Putamen (tissue), 1 donor: Measurements from ENCODE around the gene CASP5.

Experiments
- DNase-seq: peaks from one replicate; pipeline ENCODE4 v3.0.0-alpha.2; 2016; ENCODE audit warnings: low spot score

Gene CASP5

GRCh38 chr11:104967534-104968354, 55.2 kb downstream of the CASP5 start:
- no peak for DNase-seq

GRCh38 chr11:104965735-104966134, 57.2 kb downstream of the CASP5 start:
- DNase-seq = no peak

- DNase-seq = no peak
These were observed 58.7 kb downstream of the CASP5 start for GRCh38 chr11:104964247-104964646.

- no peak for DNase-seq
These were observed 60.1 kb downstream of the CASP5 start for GRCh38 chr11:104962852-104963251.

- DNase-seq = no peak
These were observed 65.7 kb downstream of the CASP5 start for GRCh38 chr11:104957280-104957679.

GRCh38 chr11:104956528-104956927, 66.4 kb downstream of the CASP5 start:
- DNase-seq = no peak

- DNase-seq = peak; percentile 11
These were observed 76.1 kb downstream of the CASP5 start for GRCh38 chr11:104946907-104947306.
